SU-DHL-6 (cell line): ENCODE measurements around the gene MGAT4C.

ENCODE experiments used
- H2AFZ ChIP-seq: fragments of 200-600 bp; sonication (generic); 2 replicates; pipeline ENCODE4 v1.6.1; 2014; ENCODE audit warnings: low read depth, mild to moderate bottlenecking, moderate library complexity, mixed read lengths, antibody characterized with exemption, low read length; ENCODE audit not compliant: severe bottlenecking
- H3F3A ChIP-seq: fragments of 200-600 bp; shearing (Covaris generic); 2 replicates; pipeline ENCODE4 v1.6.0; 2016; ENCODE audit warnings: antibody characterized with exemption, mild to moderate bottlenecking; ENCODE audit not compliant: insufficient read depth
- H3K27ac ChIP-seq: fragments of 200-600 bp; sonication (generic); 2 replicates; pipeline ENCODE4 v1.5.1; 2016; ENCODE audit warnings: low read depth, mild to moderate bottlenecking, low read length, moderate library complexity, mixed read lengths
- H3K27me3 ChIP-seq: fragments of 200-600 bp; sonication (generic), shearing (Covaris generic); 2 replicates; pipeline ENCODE4 v1.6.0; 2014; ENCODE audit warnings: mild to moderate bottlenecking, low read length
- H3K36me3 ChIP-seq: fragments of 200-600 bp; sonication (generic); 2 replicates; pipeline ENCODE4 v1.6.1; 2014; ENCODE audit warnings: mild to moderate bottlenecking, low read length, mixed read lengths
- H3K4me2 ChIP-seq: fragments of 300-600, 200-600 bp; shearing (Covaris generic), sonication (generic); 2 replicates; pipeline ENCODE4 v1.6.0; 2014; ENCODE audit warnings: low read length, low read depth, mild to moderate bottlenecking; ENCODE audit not compliant: poor library complexity, severe bottlenecking
- H3K4me3 ChIP-seq: fragments of 200-600 bp; sonication (generic); 2 replicates; pipeline ENCODE4 v1.5.1; 2014; ENCODE audit warnings: antibody characterized with exemption, low read length, mild to moderate bottlenecking, mixed read lengths; ENCODE audit not compliant: insufficient read depth, poor library complexity, severe bottlenecking
- H3K79me2 ChIP-seq: fragments of 200-600 bp; sonication (generic); 2 replicates; pipeline ENCODE4 v1.6.1; 2014; ENCODE audit warnings: mild to moderate bottlenecking, low read length, moderate library complexity; ENCODE audit not compliant: insufficient read depth
- H3K9ac ChIP-seq: fragments of 200-600 bp; sonication (generic); 2 replicates; pipeline ENCODE4 v1.7.0; 2014; ENCODE audit warnings: mild to moderate bottlenecking, low read length
- H3K9me2 ChIP-seq: fragments of 200-600 bp; sonication (generic); replicated peaks from 2 replicates; pipeline ENCODE4 v1.6.1; 2014; ENCODE audit warnings: low read length; ENCODE audit not compliant: insufficient read depth
- H3K9me3 ChIP-seq: fragments of 200-600 bp; sonication (generic); 2 replicates; pipeline ENCODE4 v1.6.1; 2014; ENCODE audit warnings: low read length, mixed read lengths; ENCODE audit not compliant: insufficient read depth
- H4K20me1 ChIP-seq: fragments of 200-600 bp; sonication (generic); 2 replicates; pipeline ENCODE4 v1.6.1; 2014; ENCODE audit warnings: low read depth, mild to moderate bottlenecking, antibody characterized with exemption, low read length, moderate library complexity, mixed read lengths
- CTCF ChIP-seq: fragments of 200-600 bp; sonication (generic); IDR thresholded peaks from one replicate; pipeline ENCODE4 v1.5.1; 2017; ENCODE audit warnings: antibody characterized with exemption, mild to moderate bottlenecking, low read length, moderate library complexity; ENCODE audit not compliant: insufficient read depth, poor library complexity, severe bottlenecking
- EZH2phosphoT487 ChIP-seq: fragments of 200-600 bp; sonication (generic), shearing (Covaris generic); conservative IDR thresholded peaks from 2 replicates; pipeline ENCODE4 v1.6.1; 2018; ENCODE audit warnings: mild to moderate bottlenecking, antibody characterized with exemption, low read length, moderate library complexity, mixed read lengths

The MGAT4C gene

GRCh38 chr12:86179855-86180254 is 76.3 kb downstream of the MGAT4C start:
- Histone ChIP-seq H3K4me3 (no peak overlapping the region), H3K9ac (no peak overlapping the region), H2AFZ (no peak overlapping the region), H3K27me3 (no peaks in the 10 kb centered on the region), H3K36me3 (no peaks in the 10 kb centered on the region), H3K79me2 (no peaks in the 10 kb centered on the region), H3K4me2 (no peak overlapping the region), H3K27ac (no peak overlapping the region), H3F3A (no peaks in the 10 kb centered on the region), H3K9me2 (no peaks in the 10 kb centered on the region), H4K20me1 (no peaks in the 10 kb centered on the region), H3K9me3 (no peaks in the 10 kb centered on the region)
- TF ChIP-seq CTCF = no peak
- TF ChIP-seq EZH2phosphoT487 = no peak

DNA sequence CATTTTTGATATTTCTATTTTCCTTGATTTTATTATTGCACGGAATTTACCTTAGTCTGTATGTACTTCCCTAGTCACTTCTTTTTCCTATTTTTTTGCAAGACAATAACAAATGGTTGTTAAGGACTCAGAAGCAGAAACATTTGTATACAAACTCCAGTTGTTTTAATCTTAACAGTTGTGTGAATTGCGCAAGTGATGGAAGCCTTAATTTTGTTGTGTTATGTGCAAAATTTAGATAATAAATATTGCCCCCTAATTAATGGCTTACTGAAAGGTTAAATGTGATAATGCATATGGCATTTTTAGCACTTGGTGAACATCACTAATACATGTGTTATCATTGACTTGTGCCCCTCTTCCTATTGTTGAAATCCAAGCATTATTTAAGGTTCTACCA is 82.0 kb downstream of the MGAT4C start:
- H3K79me2 ChIP-seq = no peaks in the 10 kb centered on the region
- no peak overlapping the region for H2AFZ ChIP-seq
- no peaks in the 10 kb centered on the region for H3K27me3 ChIP-seq
- TF ChIP-seq CTCF (no peak), EZH2phosphoT487 (no peak)
- H3K9me3 ChIP-seq = no peaks in the 10 kb centered on the region
- no peaks in the 10 kb centered on the region for H3K9me2 ChIP-seq
- H4K20me1 ChIP-seq = no peaks in the 10 kb centered on the region
- no peak overlapping the region for H3K4me2 ChIP-seq
- H3K36me3 ChIP-seq = no peaks in the 10 kb centered on the region
- no peak overlapping the region for H3K4me3 ChIP-seq
- H3K27ac ChIP-seq = no peak overlapping the region
- H3K9ac ChIP-seq = no peak overlapping the region
- no peaks in the 10 kb centered on the region for H3F3A ChIP-seq

- Histone ChIP-seq H3K27ac (no peak overlapping the region), H3K36me3 (no peaks in the 10 kb centered on the region), H3K9ac (no peak overlapping the region), H3K27me3 (no peaks in the 10 kb centered on the region), H4K20me1 (no peaks in the 10 kb centered on the region), H3K9me3 (no peaks in the 10 kb centered on the region), H3K4me3 (no peak overlapping the region), H3K79me2 (no peaks in the 10 kb centered on the region), H3K9me2 (no peaks in the 10 kb centered on the region), H3F3A (no peaks in the 10 kb centered on the region), H3K4me2 (no peak overlapping the region), H2AFZ (no peak overlapping the region)
- TF ChIP-seq CTCF (no peak), EZH2phosphoT487 (no peak)
These were observed 83.2 kb downstream of the MGAT4C start for GRCh38 chr12:86172913-86173443.
